ENCODE measurements around the gene DBH.

DNA sequence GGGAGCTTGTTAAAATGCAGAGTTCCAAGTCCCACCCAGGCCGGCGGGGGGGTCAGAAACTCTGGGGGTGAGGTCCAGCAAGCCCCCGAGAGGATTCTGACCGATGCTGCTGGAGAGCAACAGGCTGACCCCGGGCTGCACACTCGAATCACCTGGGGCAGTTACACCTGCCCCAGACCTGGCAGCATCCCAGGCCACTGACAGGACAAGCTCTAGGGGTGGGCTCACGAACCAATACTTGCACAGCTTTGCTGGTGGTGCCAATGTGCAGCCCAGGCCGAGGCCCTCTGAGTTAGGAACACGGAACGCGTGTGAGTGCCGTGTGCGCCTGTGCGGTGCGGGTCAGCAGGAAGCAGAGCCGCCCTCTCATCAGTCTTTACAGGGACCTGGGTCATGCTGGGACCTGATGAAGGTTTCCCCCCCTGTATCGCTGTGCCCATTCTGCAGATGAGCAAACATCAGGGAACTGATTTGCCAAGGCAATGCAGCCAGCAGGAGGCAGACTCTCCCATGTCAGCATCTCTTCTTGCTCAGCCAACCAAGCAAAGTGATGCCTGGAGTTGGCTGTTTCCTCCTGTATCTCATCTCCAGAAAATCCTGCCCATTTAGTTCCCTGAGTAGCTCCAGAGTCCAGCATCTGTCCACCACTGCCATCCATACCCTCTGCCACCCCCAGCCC lies 43.3 kb upstream of the DBH start:
- no peak for TF ChIP-seq POLR2A (IDR thresholded peaks at IDR 0.05)
- TF ChIP-seq CTCF (IDR thresholded peaks at IDR 0.05): no peak
- TF ChIP-seq EP300 (IDR thresholded peaks at IDR 0.05): no peak

Measured in stomach (tissue), 4 donors.